ENCODE data around the gene NKD2.

Gene NKD2

DNA sequence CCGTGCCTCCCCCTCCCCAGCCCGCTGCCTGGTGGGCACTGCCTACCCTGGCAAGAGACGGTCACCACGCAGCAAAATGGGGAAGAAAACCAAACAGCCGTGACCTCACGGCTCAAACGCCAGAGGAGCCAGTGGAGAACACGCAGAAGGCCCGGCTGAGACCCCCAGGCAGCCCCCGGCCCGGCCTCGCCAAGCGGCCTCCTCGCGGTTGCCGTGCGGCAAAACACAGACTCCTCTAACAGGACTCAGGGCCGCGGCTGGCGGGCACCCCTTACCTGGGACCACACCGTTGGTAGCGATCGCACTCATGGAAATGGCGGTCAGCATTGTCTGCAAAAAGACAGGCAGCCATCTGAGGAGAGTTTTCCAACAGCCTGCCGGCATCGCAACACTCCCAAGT, 79.4 kb downstream of the NKD2 start:
- Histone ChIP-seq H3K27ac (ENCODE audit: low read length) (no peak overlapping the region), H3F3A (ENCODE audit: insufficient read depth, low read length) (no peaks in the 10 kb centered on the region), H3K36me3 (replicated peaks; ENCODE audit: insufficient read depth, low read length) (no peaks in the 10 kb centered on the region), H3K79me2 (ENCODE audit: low read length) (no peaks in the 10 kb centered on the region), H3K9ac (ENCODE audit: low read length) (no peak overlapping the region), H3K9me2 (replicated peaks; ENCODE audit: insufficient read depth, low read length) (no peaks in the 10 kb centered on the region), H3K27me3 (replicated peaks; ENCODE audit: insufficient read depth, low read length) (no peaks in the 10 kb centered on the region), H3K4me1 (ENCODE audit: low read length) (no peaks in the 10 kb centered on the region), H2AFZ (ENCODE audit: low read length) (no peak overlapping the region), H3K4me3 (ENCODE audit: low read length) (no peak overlapping the region), H4K20me1 (ENCODE audit: insufficient read depth, low read length) (no peaks in the 10 kb centered on the region), H3K9me3 (replicated peaks; ENCODE audit: insufficient read depth, low read length) (no peaks in the 10 kb centered on the region), H3K4me2 (ENCODE audit: low read depth, low read length) (no peak overlapping the region)
- no peak for TF ChIP-seq EZH2 (optimal IDR thresholded peaks at IDR 0.05; ENCODE audit: low read depth, low read length)
- TF ChIP-seq, protein P1, sequence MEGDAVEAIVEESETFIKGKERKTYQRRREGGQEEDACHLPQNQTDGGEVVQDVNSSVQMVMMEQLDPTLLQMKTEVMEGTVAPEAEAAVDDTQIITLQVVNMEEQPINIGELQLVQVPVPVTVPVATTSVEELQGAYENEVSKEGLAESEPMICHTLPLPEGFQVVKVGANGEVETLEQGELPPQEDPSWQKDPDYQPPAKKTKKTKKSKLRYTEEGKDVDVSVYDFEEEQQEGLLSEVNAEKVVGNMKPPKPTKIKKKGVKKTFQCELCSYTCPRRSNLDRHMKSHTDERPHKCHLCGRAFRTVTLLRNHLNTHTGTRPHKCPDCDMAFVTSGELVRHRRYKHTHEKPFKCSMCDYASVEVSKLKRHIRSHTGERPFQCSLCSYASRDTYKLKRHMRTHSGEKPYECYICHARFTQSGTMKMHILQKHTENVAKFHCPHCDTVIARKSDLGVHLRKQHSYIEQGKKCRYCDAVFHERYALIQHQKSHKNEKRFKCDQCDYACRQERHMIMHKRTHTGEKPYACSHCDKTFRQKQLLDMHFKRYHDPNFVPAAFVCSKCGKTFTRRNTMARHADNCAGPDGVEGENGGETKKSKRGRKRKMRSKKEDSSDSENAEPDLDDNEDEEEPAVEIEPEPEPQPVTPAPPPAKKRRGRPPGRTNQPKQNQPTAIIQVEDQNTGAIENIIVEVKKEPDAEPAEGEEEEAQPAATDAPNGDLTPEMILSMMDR (IDR thresholded peaks at IDR 0.05; ENCODE audit: low read length) = no peak
- TF ChIP-seq EZH2phosphoT487 (IDR thresholded peaks at IDR 0.05; ENCODE audit: low read length) = no peak
- no peak for DNase-seq

All from MM.1S (cell line).